GM21423 (cell line): Measurements from ENCODE around the gene AOC2.

Experiments
- ATAC-seq: cut with Tn5 transposase; IDR thresholded peaks from one replicate; pipeline ENCODE4 v1.9.1; 2021; ENCODE audit warnings: mild to moderate bottlenecking, moderate library complexity; ENCODE audit not compliant: unreplicated experiment

The AOC2 gene

GRCh38 chr17:42844271-42844670, at the start of gene AOC2:
AOC2 (plus strand) TSS chr17:42844580; CDS start chr17:42844627, 47 bp downstream.
- ATAC-seq, result no peak

GRCh38 chr17:42795061-42795460, 49.3 kb upstream of the AOC2 start:
- no peak for ATAC-seq

GRCh38 chr17:42795465-42795864, 48.9 kb upstream of the AOC2 start:
- ATAC-seq, result no peak

GRCh38 chr17:42796066-42796758, 48.2 kb upstream of the AOC2 start:
- no peak for ATAC-seq

- ATAC-seq, result no peak
Measured at GRCh38 chr17:42797067-42798007, 47.0 kb upstream of the AOC2 start.

- no peak for ATAC-seq
Measured at GRCh38 chr17:42798011-42798382, 46.4 kb upstream of the AOC2 start.

GRCh38 chr17:42798383-42799380, 45.7 kb upstream of the AOC2 start, which contains the start of the genes CNTD1 and COA3:
CNTD1 (plus strand) TSS chr17:42798861; CDS start chr17:42799068, 207 bp downstream.
COA3 (minus strand) TSS chr17:42798704; CDS start chr17:42798681, 23 bp downstream.
- no peak for ATAC-seq

- ATAC-seq, result no peak
Measured at GRCh38 chr17:42803074-42803883, 41.1 kb upstream of the AOC2 start.

- ATAC-seq, result no peak
Measured at GRCh38 chr17:42804918-42805367, 39.4 kb upstream of the AOC2 start.

- ATAC-seq, result no peak
Measured at GRCh38 chr17:42806249-42806648, 38.1 kb upstream of the AOC2 start.

GRCh38 chr17:42809250-42809649, 35.1 kb upstream of the AOC2 start:
- no peak for ATAC-seq

GRCh38 chr17:42814633-42815399, 29.6 kb upstream of the AOC2 start:
- ATAC-seq, result no peak

- no peak for ATAC-seq
Measured at GRCh38 chr17:42817866-42818265, 26.5 kb upstream of the AOC2 start.

GRCh38 chr17:42818379-42818778, 26.0 kb upstream of the AOC2 start:
- no peak for ATAC-seq

- no peak for ATAC-seq
Measured at GRCh38 chr17:42819939-42820535, 24.3 kb upstream of the AOC2 start.

GRCh38 chr17:42821176-42821575, 23.2 kb upstream of the AOC2 start:
- ATAC-seq, result no peak

GRCh38 chr17:42827472-42827871, 16.9 kb upstream of the AOC2 start:
- ATAC-seq, result no peak

- ATAC-seq, result no peak
Measured at GRCh38 chr17:42830971-42831370, 13.4 kb upstream of the AOC2 start.
